HG02588 (cell line): ENCODE data around the gene OR52E1.
"Not testable (repeated sequence)": the region's sequence is repeated elsewhere in the genome, so short reads cannot be mapped to it uniquely, and the experiment has no call there.

Experiments
- ATAC-seq: cut with Tn5 transposase; IDR thresholded peaks from one replicate; pipeline ENCODE4 v1.9.1; 2021; ENCODE audit warnings: mild to moderate bottlenecking, moderate library complexity; ENCODE audit not compliant: unreplicated experiment

Gene OR52E1

GRCh38 chr11:5069272-5069671 lies at the start of gene OR52E1:
OR52E1 (plus strand) TSS chr11:5069572.
- no peak for ATAC-seq

DNA sequence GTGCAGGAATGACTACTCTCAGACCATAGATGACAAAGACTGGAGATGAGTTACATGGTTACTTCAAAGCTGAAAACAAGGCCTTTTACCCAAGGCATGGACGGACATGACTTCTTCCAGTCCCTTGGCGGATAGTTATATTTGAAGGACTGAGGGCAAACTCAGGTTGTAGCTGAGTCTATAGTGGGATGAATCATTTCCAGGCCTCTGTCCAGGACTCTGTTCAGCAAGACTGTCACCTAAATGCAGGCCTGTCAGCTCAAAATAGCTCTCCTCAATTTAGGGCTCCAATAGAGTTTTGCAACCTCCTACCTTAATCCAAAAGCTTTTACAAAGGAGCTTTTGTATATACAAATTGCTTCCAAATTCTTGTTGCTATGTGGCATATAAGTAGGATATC lies 47.4 kb upstream of the OR52E1 start:
- ATAC-seq = no peak

DNA sequence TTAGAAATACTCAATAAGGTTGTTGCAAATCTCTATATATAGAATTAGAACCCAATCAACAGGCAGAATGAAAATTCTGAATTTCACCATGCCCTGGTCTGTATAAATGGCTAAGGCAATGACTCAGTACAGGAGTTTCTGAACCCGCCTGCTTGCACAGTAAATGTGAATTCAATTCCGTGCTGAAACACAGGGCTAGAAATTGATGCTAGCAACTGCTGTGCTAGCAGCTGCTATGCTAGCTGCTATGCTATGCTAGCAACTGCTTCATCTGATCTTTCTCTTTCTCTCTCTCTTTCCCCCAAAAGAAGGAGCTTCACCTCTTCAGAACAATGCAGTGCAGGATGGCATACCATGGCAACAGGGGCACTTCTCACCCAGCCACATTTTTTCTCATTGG lies 32.7 kb upstream of the OR52E1 start:
- no peak for ATAC-seq

GRCh38 chr11:5037926-5038325 lies 31.4 kb upstream of the OR52E1 start:
- ATAC-seq = no peak

DNA sequence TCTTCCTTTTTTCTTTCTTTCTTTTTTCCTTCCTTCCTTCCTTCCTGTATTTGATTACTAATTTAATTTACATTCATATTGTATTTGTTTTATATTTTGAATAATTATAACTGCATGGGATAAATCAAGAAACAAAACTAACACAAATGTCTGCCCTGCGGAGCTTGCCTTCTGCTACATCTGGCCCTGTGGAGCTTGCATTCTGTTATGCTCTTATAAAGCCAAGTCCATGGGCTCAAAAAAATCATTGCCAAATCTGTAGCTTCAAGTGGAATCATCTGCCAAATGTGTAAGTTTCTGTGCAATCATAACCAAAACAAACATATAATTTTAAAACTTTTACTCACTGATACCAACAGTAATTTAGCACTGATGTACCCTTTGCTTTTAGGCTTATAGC lies 31.0 kb upstream of the OR52E1 start:
- ATAC-seq = no peak

DNA sequence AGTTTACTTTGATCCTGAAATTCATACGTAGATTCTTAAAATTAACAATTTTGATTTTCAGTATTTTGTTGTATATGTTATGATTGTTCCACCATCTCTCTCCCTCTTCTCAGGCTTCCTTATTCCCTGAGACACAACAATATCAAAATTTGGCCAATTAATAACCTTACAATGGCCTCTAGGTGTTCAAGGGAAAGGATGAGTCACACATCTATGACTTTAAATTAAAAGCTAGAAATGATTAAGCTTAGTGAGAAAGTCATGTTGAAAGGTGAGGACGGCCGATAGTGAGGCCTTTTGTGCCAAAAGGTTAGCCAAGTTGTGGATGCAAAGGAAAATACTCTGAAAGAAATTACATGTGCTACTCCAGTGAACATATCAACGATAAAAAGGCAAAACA lies 28.5 kb upstream of the OR52E1 start:
- ATAC-seq = no peak

- ATAC-seq = no peak
These were observed 27.3 kb upstream of the OR52E1 start for GRCh38 chr11:5042091-5042490.

DNA sequence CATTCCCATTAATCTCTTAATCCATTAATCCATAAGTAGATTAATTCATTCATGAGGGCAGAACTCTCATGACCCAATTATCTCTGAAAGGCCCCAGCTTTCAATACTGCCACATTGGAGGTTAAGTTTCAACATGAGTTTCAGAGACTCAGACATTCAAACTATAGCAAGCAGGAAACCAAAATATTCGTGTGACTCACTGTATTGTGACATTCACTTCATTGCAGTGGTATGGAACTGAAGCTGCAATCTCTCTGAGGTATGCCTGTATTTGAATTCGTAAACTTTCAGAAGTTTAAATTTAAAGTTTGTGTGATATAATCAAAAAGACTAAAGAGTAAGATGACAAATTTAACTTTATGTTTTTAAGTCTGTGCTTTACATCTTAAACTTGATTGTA lies 26.0 kb upstream of the OR52E1 start:
- no peak for ATAC-seq

- ATAC-seq = no peak
These were observed 23.1 kb upstream of the OR52E1 start, which contains the start of gene OR52J3 for GRCh38 chr11:5046226-5046625. OR52J3 (plus strand) TSS chr11:5046526; CDS start chr11:5046526, 0 bp downstream.

DNA sequence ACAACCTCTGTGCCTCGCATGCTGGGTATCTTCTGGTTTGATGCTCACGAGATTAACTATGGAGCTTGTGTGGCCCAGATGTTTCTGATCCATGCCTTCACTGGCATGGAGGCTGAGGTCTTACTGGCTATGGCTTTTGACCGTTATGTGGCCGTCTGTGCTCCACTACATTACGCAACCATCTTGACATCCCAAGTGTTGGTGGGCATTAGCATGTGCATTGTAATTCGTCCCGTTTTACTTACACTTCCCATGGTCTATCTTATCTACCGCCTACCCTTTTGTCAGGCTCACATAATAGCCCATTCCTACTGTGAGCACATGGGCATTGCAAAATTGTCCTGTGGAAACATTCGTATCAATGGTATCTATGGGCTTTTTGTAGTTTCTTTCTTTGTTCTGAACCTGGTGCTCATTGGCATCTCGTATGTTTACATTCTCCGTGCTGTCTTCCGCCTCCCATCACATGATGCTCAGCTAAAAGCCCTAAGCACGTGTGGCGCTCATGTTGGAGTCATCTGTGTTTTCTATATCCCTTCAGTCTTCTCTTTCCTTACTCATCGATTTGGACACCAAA lies 22.5 kb upstream of the OR52E1 start:
- ATAC-seq = no peak

DNA sequence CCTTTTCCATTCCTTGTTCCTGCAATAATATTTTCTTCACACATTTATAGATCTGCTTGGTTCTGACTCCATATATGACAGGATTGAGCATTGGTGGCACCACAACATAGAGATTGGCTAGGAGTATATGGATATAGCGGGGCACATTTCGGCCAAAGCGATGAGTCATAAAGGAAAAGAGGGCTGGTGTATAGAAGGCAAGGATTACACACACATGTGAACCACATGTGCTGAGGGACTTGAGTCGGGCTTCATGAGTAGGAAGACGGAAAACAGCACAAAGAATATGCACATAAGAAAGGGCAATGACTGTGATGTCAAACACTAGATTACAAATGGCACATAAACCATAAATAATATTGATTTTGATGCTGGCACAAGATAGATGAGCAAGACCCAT lies 10.7 kb upstream of the OR52E1 start:
- ATAC-seq = not testable (repeated sequence)

GRCh38 chr11:5059391-5059790 lies 10.0 kb upstream of the OR52E1 start, which contains the start of gene OR52E2:
OR52E2 (minus strand) TSS chr11:5059627; CDS start chr11:5059627, 0 bp downstream.
- ATAC-seq = no peak

DNA sequence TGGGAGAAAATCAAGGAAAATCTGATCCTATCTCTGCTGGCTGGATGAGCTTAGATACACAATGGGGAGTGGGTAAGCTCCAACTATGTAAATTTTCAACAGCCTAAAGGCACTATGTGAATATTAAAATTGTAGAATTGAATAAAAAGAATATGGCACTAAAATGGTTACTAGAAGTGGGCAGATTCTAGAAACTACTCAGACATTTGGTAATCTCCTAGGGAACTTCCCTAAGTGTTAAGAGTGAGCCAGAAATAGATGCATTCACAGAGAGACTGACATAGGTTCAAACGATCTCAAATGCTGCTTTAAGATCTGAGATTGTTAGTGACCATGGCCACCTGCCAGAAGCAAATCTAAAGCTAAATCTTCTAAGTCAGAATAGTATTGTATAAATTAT lies 4.3 kb upstream of the OR52E1 start:
- no peak for ATAC-seq

GRCh38 chr11:5071799-5072198 lies 2.4 kb downstream of the OR52E1 start:
- no peak for ATAC-seq

DNA sequence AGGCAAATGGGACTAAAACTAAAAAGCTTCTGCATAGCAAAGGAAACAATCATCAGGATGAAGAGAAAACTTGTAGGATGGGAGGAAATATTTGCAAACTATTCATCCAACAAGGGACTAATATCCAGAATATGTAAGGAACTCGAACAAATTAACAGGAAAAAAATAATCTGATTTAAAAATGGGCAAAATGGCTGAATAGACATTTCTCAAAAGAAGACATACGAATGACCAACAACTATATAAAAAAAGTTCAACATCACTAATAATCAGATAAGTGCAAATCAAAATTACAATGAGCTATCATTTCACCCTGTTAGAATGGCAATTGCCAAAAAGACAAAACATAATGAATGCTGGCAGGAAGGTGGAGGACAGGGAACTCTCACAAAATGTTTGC lies 12.0 kb downstream of the OR52E1 start:
- ATAC-seq = no peak

GRCh38 chr11:5083602-5084001 lies 14.2 kb downstream of the OR52E1 start:
- no peak for ATAC-seq

DNA sequence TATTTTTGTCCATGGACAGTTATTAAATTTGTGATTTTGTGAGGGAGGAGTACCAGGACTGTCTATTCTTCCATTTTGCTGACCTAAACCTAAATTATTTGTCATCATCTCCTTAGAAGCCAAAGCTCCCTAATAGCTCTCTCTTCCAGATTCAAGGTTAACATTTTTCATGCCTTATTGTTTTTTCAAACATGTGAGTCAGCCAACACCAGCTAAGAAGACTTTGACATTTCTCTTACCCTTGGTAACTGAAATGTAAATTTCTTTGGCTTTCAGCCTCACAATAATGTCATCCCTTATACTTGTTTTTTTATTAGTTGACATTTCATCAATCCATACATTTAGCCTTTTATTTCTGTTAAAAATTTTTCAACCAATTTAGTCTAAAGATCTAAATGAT lies 19.2 kb downstream of the OR52E1 start:
- no peak for ATAC-seq

DNA sequence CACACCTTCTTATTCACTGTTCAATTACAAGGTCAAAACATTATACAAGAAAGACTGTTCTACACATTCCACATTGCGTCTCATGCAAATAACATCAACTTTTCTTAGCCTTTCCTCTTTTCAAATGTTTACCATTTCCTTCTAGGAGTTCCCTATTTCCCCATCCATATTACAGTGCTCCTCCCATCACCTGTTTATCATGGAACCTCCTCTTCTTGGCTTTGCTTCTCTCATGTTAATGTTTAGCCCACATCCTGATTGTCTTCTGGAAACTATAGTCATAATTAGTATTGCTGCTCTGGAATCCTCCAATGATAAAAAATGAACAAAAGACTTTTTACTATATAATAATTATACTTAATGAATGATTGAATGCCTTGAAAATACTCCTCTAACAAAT lies 21.3 kb downstream of the OR52E1 start:
- ATAC-seq = no peak

DNA sequence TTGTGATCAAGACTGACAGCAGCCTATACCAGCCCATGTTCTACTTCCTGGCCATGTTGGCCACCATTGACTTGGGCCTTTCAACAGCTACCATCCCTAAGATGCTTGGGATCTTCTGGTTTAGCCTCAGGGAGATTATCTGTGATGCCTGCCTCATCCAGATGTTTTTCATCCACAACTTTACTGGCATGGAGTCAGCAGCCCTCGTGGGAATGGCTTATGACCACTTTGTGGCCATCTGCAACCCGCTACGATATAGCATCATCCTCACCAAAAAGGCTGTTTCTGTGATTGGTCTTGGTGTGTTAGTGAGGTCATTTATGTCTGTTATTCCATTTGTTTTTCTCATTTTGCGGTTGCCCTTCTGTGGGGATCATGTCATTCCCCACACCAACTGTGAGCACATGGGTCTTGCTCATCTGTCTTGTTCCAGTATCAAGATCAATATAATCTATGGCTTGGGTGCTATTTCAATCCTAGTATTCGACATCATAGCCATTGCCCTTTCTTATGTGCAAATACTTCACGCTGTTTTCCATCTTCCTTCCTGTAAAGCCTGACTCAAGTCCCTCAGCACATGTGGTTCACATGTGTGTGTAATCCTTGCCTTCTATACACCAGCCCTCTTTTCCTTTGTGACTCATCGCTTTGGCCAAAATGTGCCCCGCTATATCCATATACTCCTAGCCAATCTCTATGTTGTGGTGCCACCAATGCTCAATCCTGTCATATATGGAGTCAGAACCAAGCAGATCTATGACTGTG lies 23.6 kb downstream of the OR52E1 start:
- ATAC-seq = no peak

DNA sequence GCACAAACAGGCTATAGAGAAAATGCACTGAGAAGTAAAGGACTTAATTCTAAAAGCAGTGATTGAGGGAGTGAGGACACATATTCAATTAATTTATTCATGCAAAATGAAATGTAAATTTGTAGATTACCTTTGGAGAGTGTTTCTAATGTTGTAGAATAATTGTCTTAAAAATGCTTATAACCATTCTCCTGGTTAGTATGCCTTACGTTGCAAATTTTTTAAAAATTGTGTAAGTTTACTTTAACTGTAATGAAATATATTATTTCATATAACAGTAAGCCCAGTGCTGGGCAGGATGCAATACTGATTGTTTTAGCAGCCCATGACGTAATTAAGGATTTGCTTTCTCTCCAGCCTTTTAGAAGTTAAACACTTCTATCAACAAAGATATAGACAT lies 26.6 kb downstream of the OR52E1 start:
- ATAC-seq = no peak

GRCh38 chr11:5102246-5102645 lies 32.9 kb downstream of the OR52E1 start:
- no peak for ATAC-seq

DNA sequence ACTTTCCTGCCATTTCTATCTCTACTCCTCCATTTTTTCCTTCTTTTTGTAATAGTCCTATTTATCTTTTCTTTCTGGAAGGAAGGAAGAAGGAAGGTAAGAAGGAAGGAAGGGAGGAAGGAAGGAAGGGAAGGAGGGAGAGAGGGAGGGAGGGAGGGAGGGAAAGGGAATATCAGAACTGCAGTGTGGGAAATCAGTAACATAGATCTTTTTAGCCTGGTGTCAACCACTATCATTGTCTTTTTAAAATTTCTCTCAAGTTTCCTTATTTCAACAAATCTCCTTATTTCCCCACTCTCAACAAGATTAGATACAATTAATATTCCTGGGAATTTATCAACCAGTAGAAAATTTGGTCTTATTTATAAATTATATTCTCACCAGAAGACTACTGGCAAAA lies 33.7 kb downstream of the OR52E1 start:
- ATAC-seq = no peak

DNA sequence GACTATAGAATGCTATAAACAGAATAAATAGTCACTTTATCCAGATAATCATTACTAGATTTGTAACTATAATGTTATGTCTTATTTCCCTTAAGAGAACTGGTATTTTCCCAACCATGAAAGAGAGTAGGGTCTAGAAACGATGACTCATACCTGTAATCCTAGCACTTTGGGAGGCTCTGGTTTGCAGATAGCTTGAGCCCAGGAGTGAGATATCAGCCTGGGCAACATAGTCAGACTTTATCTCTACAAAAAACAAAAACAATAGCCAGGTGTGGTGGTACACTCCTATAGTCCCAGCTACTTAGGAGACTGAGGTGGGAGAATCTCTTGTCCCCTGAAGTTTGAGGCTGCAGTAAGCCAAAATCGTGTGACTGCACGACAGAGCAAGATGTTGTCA lies 37.9 kb downstream of the OR52E1 start:
- no peak for ATAC-seq
